H7 (cell line): Measurements from ENCODE around the gene EFCAB6. TPM values are rescaled to one million over a fixed set of nuclear protein-coding genes. Genes with fewer than 3 reads are reported as not detected.

Experiments
- DNase-seq: peaks from one replicate; pipeline ENCODE4 v3.0.0; 2012
- H3K27me3 ChIP-seq: 2 replicates; pipeline ENCODE4 v1.6.0; 2011; ENCODE audit warnings: mild to moderate bottlenecking, low read length; ENCODE audit not compliant: control insufficient read depth, insufficient read depth
- H3K36me3 ChIP-seq: replicated peaks from 2 replicates; pipeline ENCODE4 v1.5.1; 2011; ENCODE audit warnings: low read length; ENCODE audit not compliant: control insufficient read depth, insufficient read depth
- H3K4me3 ChIP-seq: 2 replicates; pipeline ENCODE4 v1.5.1; 2011; ENCODE audit warnings: low read depth, mild to moderate bottlenecking, control low read depth, low read length, moderate library complexity; ENCODE audit not compliant: insufficient read depth
- total RNA-seq: library from RNA; depleted of rRNA; stranded (reverse); fragments of >200 nt; shearing (Covaris generic); gene quantifications from 2 replicates; pipeline ENCODE4 v1.2.3, GENCODE V29; 2014

EFCAB6 gene
- total RNA-seq, 1 experiment from 2014 or later = 0.31 TPM

DNA sequence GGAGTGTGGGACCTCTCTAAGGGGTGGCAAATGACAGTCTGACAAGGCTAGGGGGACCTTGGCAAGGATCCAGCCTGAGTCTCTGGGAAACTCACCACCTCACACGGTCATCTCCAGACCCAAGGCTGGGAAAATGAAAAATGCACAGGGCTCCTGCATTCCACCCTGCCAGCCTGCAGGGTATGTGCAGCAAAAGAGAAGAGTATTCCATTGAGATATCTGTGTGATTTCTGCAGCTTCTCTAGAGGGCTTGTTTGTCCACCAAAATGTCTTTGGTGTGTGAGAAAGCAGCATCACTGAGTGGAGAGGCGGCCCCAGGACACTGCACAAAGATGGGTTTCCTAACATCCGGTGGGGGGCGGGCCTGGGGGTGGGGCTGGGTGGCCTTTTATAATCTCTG lies 177.8 kb downstream of the EFCAB6 start:
- Histone ChIP-seq H3K4me3 (no peak overlapping the region), H3K27me3 (no peaks in the 10 kb centered on the region), H3K36me3 (no peaks in the 10 kb centered on the region)
- DNase-seq = no peak

DNA sequence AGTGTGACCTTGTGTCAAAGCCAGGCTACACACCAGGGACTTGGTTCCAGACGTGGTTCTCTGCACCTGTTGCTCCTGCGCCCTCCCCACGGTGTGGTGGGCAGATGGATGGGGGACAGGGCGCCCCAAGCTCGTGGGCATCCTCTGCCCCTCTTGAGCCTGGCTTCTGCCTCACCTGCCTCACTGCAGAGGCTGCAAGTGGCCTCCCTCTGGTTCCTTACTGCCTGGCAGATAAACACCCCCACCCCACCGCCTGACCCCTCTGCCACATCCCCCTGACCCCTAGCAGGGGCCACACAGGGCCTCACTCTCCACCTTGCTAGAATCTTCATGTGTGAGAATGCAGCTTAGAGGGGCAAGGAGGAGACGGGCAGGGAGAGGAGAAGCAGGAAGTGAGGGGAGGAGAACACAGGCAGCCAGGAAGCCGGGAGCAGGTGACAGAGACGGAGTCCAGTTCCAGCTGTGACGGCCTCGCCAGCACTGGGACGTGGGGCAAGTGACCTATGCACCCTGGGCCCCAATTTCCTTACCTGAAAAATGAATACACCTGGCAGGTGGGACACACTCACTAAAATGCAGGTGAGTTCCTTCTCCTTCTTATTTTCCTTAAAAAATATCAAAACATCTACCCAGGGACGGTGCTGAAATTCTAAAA lies 178.3 kb downstream of the EFCAB6 start:
- Histone ChIP-seq H3K4me3 (no peak overlapping the region), H3K36me3 (no peaks in the 10 kb centered on the region), H3K27me3 (no peaks in the 10 kb centered on the region)
- DNase-seq = no peak

DNA sequence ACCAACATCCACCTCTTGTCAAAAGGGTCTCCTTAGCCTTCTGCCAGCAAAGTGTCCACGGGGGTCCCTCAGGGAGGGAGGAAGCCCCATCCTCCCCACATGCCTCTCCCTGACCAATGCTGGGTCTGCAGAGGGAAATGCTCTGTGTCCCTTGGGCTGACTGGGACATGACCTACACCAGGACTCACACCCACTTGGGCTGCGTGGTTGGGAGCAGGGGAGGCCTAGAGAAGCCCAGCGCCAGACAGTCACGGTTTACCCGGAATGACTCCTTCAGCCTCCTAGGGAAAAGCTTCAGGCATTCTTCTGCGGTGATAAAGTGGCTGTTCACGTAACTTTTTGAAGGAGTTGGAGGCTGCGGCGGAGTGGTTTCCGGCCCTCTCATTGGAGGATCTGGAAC lies 180.3 kb downstream of the EFCAB6 start:
- Histone ChIP-seq H3K36me3 (no peaks in the 10 kb centered on the region), H3K27me3 (no peaks in the 10 kb centered on the region), H3K4me3 (no peak overlapping the region)
- DNase-seq = no peak

DNA sequence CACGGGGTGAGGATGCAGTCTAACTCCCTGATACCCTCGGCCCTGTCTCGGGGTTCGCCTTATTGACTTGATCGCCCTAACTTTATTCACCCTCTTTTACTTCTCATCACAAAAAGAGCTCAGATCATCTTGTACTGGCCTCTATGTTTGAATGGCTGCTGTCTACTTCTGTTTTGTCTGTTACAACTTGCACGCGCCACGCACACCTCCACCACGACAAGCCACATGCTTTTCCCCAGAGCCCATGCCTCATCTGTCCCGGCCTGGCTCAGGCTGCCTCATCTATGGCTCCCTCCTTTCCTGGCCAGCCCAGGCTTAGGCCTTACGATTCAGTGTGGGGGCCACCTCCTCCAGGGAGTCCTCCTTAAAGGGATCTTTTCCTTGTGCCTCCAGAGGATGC lies 180.9 kb downstream of the EFCAB6 start:
- DNase-seq = no peak
- Histone ChIP-seq H3K4me3 (no peak overlapping the region), H3K27me3 (no peaks in the 10 kb centered on the region), H3K36me3 (no peaks in the 10 kb centered on the region)

DNA sequence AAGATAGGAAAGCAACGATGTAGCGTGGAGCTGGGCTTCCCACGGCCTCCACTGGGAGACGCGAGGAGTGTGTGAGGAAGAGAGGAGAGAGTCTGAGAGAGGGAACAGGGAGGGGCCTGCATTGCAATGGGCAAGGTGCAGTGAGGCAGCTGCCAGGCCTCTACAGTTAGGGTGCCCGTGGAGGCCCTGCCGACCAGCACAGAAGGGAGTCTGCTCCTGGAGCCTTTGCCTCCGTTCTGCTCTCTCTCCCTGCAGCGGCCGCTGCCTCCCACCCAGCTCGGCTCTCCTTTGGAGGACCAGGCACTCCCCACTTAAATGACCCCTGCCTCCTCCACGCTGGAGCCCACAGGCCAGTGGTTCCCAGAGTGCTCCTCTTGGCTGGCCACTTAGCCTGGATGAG lies 181.7 kb downstream of the EFCAB6 start:
- no peaks in the 10 kb centered on the region for H3K36me3 ChIP-seq
- H3K27me3 ChIP-seq = no peaks in the 10 kb centered on the region
- DNase-seq = no peak
- H3K4me3 ChIP-seq = no peak overlapping the region

DNA sequence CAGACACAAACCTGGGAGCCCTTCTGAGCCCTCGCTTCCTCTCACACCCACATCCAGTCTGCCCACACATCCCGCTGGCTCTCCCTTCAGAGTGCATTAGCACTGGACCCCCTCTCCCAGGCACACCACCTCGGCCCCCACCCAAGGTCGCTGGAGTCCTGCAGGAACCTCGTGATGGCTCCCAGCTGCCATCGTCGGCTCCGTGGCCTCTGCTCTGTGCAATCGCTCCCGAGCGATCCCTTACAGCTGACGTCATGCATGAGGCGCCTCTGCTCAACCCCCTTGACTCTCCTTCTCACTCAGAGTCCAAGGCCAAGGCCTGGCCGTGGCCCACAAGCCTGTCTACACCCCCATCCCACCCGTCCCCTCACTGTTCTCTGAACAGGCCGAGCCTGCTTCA lies 183.9 kb downstream of the EFCAB6 start:
- no peak for DNase-seq
- Histone ChIP-seq H3K27me3 (no peaks in the 10 kb centered on the region), H3K4me3 (no peak overlapping the region), H3K36me3 (no peaks in the 10 kb centered on the region)

DNA sequence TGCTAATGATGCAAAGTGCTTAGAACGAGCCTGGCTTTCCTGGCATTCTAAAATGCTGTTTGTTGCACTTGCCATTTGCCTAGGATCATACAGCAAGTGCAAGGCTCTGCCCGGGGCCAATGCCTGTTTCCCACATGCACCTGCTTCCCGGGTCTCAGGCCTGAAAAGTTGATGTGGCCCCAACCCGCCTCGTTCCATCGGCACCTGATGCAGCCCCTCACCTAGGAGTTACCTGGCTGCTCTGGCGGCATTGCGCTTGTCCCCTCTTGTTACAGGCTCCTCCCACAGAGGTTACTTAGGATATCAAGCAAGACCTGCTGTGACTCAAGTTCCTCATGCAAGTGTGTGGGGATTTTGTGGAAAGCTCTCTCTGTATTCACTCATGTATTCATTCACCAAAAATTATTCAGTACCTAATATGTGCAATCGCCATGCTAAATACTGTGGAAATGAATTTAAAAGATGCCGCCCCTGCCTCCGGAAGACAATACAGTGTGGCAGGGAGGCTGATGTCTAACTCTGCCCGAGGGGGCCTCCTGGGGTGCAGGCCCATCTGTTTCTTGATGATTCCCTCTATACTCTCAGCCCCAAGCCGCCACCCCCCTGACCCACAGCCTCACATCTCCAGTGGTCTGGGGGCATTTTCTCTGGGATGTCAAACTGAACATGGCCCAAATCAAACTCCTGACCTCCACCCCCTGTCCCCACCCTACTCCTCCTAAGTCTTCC lies 184.5 kb downstream of the EFCAB6 start:
- no peak overlapping the region for H3K4me3 ChIP-seq
- no peaks in the 10 kb centered on the region for H3K27me3 ChIP-seq
- H3K36me3 ChIP-seq = no peaks in the 10 kb centered on the region
- DNase-seq = peak; percentile 56

DNA sequence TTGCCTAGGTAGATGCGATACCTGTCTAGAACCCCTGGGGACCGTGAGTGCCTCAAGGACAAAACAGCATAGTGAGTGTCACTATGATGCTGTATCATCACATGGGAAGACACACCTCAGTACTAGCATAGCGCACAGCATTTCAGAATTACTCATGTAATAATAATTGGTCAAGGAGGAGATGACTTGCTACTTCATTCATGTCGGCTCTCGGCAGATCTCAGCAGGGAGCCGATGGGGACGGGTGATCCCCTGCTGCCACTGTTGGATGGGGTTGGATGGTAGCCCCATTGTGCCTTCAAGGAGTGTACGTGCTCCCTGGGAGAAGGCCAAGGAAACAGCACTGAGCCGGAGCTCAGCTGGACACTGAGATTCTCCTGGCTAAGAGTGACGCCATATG lies 186.9 kb downstream of the EFCAB6 start:
- no peak for DNase-seq
- Histone ChIP-seq H3K27me3 (no peaks in the 10 kb centered on the region), H3K36me3 (no peaks in the 10 kb centered on the region), H3K4me3 (no peak overlapping the region)

DNA sequence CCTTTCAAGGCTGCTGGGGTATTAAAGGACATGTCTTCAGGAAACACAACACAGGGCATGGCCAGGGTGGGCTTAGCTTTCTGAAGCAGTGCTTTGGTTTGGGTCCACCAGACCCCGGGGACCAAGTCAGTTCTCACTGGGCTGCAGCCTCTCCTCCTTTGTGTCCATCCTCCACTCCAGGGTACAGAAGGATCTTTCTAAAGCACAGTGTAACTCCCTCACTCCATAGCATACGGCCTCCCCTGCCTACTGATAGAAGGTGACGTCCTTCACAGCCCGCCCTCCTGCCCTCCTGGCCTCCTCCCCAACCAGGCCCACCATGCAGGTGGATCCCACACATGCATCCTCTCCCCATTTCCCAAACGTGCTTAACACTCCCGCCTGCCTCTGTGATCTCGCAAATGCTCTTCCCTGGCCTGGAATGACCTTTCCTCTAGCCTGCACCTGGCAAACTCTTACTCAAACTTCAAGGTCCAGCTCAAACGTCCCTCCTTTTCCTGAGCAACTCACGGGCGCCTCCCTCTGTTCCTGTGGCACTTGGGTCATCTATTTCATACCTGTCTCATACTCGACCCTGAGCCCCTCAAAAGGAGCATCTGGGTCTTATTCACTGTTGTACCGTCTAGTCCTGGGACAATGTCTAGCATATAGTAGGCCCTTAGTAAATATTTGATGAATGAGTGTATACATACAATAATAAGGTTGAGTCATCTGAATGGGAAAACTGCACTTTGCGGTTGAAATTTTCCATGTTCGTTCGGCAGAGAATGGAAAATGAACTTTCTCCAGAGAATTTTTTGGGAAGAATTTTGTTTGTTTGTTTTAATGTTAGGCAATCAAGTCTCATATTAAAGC lies 187.7 kb downstream of the EFCAB6 start:
- Histone ChIP-seq H3K27me3 (no peaks in the 10 kb centered on the region), H3K36me3 (no peaks in the 10 kb centered on the region), H3K4me3 (no peak overlapping the region)
- no peak for DNase-seq

DNA sequence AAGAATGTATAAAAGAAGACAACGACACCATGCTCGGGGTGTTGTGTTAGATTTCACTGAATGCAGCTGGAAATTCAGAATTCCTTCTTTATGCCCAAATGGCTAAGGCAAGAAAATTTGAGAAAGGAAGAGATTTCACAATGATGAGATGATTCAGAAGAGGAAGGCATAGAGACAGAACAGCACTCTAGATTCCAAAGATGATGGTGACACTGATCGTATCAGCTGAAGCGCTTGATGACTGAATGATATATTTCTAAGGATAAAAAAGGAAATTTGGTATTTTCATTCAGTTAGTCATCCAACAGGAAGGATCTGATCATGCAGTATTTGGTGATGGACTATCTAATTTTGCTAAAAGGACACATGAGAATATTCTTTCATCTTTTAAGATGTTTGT lies 189.2 kb downstream of the EFCAB6 start:
- no peak overlapping the region for H3K4me3 ChIP-seq
- no peak for DNase-seq
- no peaks in the 10 kb centered on the region for H3K36me3 ChIP-seq
- no peaks in the 10 kb centered on the region for H3K27me3 ChIP-seq

DNA sequence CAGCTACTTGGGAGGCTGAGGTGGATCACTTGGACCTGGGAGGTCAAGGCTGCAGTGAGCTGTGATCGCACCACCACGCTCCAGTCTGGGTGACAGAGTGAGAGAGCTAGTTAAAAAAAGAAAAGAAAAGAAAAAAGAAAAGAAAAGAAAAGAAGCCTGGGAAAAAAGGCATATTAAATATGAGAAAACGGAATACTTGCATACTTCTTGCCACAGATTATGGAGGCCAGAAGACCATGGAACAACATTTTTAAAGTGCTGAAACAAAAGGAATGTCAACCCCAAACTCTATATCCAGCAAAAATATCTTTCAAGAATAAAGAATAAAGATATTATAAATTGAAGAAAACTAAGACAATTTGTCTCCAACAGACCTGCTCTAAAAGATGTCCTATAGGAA lies 191.9 kb downstream of the EFCAB6 start:
- no peak for DNase-seq
- Histone ChIP-seq H3K36me3 (no peaks in the 10 kb centered on the region), H3K27me3 (no peaks in the 10 kb centered on the region), H3K4me3 (no peak overlapping the region)

DNA sequence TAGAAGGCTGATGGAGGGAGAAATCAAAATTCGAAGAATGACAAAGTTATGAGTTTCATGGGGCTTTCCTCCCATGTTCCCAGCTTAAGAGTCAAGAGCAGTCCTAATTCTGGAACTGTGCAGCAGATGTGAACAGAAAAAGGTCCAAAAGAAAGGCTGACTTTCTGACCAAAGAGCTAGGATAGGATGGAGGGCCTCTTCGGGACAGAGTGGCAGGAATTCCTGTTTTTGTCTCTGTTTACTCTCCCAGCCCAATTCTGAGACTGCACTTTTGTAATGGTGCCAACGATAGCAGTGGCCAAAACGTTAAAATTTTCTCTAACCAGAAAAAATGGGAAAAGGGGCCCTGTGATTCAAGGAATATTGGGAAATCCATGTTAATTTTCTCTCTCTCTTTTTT lies 193.6 kb downstream of the EFCAB6 start:
- no peak overlapping the region for H3K4me3 ChIP-seq
- DNase-seq = no peak
- H3K27me3 ChIP-seq = no peaks in the 10 kb centered on the region
- no peaks in the 10 kb centered on the region for H3K36me3 ChIP-seq

DNA sequence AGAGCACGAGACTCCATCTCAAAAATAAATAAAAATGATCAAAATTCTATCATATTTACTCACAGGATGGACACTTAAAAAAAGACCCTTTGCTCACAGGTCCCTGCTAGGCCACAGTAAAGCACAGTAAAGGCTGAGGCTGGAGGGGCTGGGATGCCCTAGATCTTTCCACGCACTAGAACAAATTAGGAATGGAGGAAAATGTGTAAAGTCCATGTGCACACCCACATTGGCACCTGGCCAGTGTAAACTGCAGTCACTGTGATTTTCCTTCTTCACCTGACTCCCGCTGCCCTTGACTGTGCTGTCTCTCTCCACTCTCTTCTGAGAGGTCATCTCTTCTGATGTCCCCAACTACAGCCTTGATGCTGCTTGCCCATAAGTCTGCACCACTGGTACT lies 195.5 kb downstream of the EFCAB6 start:
- DNase-seq = no peak
- Histone ChIP-seq H3K36me3 (no peaks in the 10 kb centered on the region), H3K4me3 (no peak overlapping the region), H3K27me3 (no peaks in the 10 kb centered on the region)

DNA sequence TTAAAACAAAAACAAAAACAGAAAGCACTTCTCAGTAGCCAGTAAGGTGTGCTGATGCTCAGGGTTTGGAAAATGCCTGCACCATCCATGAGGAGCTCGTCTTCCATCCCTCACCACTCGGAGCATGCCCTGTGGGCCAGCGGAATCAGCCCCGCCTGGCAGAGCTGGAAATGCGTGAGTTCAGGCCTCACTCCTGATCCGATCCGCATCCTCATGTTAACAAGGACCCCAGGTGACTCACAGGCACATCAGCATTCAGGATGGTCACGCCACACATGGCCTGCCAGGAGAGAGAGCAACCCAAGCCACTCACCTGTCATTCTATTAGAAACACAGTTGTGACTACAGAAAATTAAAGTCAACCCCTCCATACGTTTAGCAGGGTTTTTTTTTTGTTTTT lies 211.8 kb downstream of the EFCAB6 start:
- H3K27me3 ChIP-seq = no peaks in the 10 kb centered on the region
- no peak overlapping the region for H3K4me3 ChIP-seq
- peak; percentile 23 for DNase-seq
- H3K36me3 ChIP-seq = no peaks in the 10 kb centered on the region

DNA sequence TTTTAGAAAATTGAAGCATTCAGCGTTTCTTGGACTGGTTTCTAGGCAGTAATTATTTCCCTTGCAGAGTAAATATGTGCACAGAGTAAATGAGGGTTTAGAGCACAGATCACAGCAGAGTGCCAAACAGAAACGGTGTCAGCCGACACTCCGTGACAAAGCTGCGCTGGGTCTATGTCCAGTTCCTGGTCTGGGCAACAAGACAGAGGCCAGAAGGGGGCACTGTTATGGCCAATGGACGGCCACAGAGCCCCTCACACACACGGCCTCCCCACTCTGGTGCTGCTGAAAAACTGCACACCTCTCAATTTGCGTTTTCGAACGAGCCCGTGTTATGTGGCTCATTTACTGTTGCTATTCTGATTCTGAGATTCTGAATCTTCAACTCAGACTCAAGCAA lies 219.6 kb downstream of the EFCAB6 start:
- Histone ChIP-seq H3K27me3 (no peaks in the 10 kb centered on the region), H3K4me3 (no peak overlapping the region), H3K36me3 (no peaks in the 10 kb centered on the region)
- peak; percentile 46 for DNase-seq
